CMK (cell line): Measurements from ENCODE around the gene ZNF442.
"Not testable (repeated sequence)": the region's sequence is repeated elsewhere in the genome, so short reads cannot be mapped to it uniquely, and the experiment has no call there.

Experiments
- DNase-seq: peaks from one replicate; pipeline ENCODE4 v3.0.0-alpha.2; 2010; ENCODE audit warnings: low read depth

Gene ZNF442

DNA sequence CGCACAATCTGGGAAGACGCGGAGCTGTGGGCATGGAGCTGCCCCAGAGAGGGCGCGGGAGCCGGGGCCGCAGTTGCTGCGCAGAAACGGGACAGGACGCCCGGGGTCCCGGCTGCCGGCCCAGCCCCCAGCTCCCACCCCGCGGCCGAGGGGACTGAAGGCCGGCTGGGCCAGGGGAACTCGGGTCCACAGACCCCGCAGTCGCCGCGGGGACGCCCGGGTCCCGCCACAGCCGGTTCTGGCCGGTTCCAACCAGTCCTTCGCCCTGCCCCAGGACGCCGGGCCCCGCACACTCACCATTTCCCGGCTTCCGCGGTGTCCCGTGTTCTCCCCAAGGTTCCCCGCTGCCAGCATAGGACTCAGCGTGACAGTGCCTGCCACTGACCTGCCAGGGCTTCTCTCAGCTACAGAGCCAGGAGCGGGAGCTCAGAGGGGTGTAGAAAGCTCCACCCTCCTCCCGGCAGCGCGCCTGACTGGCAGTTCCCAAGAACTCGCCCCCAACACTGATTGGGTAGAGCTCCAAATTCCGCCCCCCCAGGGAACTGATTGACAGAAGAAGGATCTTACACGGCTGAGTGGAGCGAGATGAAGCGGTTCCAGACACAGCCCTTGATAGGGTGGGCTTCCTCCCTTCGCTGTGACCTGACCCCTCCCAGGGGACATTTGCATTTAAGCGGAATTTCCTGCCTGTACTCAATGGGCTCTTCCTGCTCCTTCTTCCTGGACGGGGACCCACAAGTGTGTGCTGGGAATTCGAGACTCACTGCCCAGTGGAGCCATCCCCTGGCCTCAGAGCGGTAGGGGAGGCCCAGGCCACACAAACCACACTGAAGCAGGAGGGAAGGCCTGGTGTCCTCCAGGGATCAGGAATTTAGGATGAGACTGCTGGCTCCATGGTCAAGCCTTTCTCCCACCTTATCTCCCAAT, at the start of gene ZNF442:
Gene ZNF442 (minus strand): TSS at position 448 of the 927 bp plus-strand sequence. CDS start 2,052 bp downstream, outside the sequence.
- peak; percentile 95 for DNase-seq

- no peak for DNase-seq
Measured at GRCh38 chr19:12411893-12412292, 46.4 kb upstream of the ZNF442 start.

DNA sequence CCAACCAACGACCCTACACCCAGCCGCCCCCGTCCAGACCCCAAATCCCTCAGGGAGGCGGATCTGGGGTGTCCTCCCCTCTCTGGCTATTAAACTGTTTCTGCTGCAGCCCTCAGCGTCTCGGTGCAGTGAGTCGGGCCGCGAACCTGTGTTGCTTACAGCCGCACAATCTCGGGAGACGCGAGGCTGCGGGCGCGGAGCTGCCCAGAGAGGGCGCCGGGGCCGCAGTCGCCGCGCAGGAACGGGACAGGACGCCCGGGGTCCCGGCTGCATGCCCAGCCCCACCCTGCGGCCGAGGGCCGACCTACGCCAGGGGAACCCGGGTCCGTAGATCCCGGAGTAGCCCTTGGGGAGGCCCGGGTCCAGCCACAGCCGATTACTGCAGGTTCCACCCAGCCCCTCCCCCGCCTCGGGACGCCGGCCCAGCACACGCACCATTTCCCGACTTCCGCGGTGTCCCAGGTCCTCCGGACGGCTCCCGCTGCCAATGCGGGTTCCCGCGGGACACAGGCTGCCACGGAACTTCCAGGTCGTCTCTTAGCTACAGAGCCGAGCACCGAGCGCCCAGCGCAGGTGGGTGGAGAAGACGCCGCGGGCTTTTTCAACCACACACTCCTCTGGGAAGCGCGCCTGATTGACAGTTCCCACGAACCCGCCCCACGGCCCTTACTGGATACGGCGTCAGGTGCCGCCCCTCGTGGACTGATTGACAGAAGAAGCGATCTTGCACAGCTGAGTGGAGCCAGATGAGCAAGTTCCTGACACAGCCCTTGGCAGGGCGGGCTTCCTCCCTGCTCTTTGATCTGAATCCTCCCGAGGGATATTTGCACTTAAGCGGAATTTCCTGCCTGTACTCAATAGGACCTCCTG, 35.4 kb upstream of the ZNF442 start, which contains the start of gene ZNF799:
Gene ZNF799 (minus strand): TSS at position 639 of the 870 bp plus-strand sequence. CDS start 201 bp downstream, at position 438.
- DNase-seq = peak; percentile 85

GRCh38 chr19:12399901-12400632, 34.6 kb upstream of the ZNF442 start:
- not testable (repeated sequence) for DNase-seq

DNA sequence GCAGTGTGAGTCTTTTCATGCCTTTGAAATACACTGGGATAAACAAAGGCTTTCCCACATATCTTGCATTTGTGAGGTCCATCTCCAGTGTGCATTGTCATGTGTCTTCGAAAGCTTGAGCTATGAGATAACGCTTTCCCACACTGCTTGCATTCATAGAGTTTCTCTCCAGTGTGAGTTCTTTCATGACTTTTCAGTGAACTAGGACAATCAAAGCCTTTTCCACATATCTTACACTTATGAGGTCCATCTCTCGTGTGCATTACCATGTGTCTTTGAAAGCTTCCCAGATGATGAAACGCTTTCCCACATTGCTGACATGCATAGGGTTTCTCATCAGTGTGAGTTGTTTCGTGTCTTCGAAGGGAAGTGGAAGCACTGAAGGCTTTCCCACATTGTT, 25.7 kb upstream of the ZNF442 start:
- not testable (repeated sequence) for DNase-seq

DNA sequence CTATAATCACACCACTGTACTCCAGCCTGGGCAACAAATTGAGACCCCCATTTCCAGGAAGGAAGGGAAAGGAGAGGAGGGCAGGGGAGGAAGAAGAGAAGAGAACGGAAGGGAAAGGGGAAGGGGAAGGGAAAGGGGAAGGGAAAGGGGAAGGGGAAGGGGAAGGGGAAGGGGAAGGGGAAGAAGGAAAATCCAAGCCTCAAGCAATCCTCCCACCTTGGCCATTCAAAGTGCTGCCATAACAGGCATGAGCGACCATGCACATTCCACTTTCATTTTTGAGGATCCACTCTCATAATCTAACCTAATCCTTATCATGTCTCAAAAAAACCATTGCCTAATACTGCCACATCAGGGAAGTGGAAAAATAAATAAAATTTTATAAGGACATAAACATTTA, 20.9 kb upstream of the ZNF442 start:
- DNase-seq = not testable (repeated sequence)

GRCh38 chr19:12380444-12380737, 14.9 kb upstream of the ZNF442 start:
- no peak for DNase-seq

- no peak for DNase-seq
Measured at GRCh38 chr19:12379732-12380443, 14.4 kb upstream of the ZNF442 start.

- DNase-seq = no peak
Measured at GRCh38 chr19:12374026-12374425, 8.5 kb upstream of the ZNF442 start.

DNA sequence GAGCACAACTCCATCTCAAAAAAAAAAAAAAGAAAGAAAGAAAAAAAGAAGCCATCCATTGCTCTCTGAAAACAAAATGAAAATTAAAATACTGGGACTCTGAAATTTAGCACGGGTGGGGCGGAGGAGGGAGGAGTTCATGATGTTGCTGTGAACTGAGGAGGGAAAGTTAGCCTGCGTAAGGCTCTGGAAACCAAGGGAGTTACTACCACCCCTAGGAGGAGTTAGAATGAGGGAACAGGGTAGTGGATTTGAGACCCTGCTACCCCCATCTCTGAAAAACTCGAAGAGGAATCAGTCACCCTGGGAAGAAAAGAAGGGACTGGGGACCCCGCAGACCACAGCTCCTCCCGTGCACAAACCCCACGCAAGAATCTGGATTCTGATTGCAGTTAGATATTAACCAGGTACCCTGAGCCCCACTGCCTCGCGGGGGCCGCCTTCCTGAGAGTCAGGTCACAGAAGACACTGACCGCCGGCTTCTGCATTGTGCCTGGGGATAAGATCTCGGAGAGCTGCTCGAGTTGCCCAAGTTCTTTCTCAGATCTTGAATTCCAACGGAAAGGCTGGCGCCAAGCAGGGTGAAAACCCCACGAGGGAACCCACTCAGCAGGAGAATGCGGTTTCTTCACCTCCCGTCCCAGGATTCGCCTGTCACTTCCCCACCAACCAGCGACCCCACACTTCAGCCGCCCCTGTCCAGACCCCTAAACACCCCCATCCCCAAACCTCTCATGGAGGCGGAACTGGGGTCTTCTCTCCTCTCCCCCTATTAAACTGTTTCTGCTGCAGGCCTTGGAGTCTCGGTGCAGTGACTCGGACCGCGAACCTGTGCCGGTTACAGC, 870 bp downstream of the ZNF442 start:
- DNase-seq = peak; percentile 26

DNA sequence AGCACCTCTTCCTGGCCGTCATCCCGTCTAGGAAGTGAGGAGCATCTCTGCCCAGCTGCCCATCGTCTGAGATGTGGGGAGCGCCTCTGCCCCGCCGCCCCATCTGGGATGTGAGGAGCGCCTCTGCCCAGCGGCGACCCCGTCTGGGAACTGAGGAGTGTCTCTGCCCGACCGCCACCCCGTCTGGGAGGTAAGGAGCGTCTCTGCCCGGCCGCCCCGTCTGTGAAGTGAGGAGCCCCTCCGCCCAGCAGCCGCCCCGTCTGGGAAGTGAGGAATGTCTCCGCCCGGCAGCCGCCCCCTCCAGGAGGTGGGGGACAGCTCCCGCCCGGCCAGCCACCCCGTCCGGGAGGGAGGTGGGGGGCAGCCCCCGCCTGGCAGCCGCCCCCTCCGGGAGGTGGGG, 3.2 kb downstream of the ZNF442 start:
- not testable (repeated sequence) for DNase-seq

DNA sequence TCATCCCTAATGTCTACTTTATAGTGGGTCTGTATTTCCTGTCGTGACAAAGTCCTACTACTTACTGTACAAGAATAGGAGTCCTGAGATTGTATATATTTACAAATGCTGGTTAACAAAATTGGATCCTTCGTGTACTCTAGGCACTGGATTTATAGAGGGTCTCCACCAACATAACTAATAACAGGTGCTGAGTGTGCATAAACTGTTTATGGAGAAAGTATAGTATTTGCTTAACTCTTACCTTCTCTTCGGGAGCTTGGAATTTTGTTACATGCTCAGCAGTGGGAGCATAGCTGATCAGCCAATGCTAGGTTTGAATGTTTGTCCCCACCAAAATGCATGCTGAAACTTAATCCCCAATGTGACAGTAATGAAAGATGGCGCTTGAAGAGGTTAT, 12.1 kb downstream of the ZNF442 start:
- no peak for DNase-seq

- no peak for DNase-seq
Measured at GRCh38 chr19:12350890-12351197, 14.6 kb downstream of the ZNF442 start.

DNA sequence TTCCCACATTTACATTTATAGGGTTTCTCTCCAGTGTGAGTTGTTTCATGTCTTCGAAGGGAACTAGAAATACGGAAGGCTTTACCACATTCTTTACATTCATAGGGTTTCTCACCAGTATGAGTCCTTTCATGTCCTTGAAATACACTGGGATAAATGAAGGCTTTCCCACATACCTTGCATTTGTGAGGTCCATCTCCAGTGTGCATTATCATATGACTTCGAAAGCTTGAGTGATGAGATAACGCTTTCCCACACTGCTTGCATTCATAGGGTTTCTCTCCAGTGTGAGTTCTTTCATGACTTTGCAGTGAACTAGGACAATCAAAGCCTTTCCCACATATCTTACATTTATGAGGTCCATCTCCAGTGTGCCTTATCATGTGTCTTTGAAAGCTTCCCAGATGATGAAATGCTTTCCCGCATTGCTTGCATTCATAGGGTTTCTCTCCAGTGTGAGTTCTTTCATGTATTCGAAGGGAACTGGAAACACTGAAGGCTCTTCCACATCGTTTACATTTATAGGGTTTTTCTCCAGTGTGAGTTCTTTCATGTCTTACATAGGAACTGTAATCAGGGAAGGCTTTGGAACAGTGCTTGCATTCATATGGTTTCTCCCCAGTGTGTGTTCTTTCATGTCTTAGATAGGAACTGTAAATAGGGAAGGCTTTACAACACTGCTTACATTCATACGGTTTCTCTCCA, 15.1 kb downstream of the ZNF442 start:
- no peak for DNase-seq

GRCh38 chr19:12346896-12347295, 18.6 kb downstream of the ZNF442 start:
- no peak for DNase-seq

DNA sequence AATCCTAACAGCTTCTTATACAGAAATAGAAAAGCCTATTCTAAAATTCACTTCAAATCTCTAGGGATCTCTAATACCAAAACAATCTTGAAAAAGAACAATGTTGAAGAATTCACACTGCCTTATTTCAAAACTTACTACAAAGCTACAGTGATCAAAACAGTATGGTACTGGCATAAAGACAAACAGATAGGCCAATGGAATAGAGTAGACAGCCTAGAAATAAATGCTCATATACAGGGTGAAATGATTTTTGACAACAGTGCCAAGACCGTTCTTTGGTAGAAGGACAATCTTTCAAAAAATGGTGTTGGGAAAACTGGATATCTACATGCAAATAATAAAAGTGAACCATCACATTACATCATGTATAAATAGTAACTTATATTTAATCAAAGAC, 20.3 kb downstream of the ZNF442 start:
- DNase-seq = no peak

DNA sequence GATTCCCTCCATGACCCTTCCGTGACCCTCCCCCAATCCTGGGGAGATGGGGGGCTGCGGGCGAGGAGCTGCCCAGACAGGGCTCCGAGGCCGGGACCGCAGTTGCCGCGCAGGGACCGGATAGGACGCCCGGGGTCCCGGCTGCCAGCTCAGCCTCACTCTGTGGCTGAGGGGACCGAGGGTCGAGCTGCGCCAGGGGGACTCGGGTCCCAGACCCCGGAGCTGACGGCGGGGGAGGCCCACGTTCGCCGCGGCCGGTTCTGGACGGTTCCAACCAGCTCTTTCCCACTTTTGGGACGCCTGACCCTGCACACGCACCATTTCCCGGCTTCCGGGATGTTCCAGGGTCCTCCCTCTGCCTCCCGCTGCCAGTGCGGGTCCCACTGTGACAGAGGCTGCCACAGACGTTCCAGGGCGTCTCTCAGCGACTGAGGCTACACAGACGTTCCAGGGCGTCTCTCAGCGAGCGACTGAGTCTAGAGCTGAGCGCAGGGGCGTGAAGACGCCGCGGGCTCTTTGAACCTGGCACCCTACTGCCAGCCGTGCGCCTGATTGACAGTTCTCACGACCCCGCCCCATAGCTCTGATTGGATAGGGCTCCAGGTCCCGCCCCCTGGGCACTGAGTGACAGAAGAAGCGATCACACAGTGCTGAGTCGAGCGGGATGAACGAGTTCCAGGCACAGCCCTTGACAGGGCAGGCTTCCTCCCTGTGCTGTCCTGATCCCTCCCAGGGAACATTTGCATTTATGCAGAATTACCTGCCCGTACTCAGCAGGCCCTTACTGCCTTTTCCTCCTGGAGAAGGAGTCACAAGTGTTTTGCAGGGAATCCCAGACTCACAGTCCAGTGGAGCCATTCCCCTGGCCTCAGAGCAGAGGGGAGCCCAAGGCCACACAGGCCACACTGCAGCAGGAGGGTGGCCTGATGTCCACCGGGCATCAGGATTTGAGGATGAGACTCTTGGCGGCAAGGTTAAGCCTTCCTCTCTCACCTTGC, 32.0 kb downstream of the ZNF442 start, which contains the start of gene ZNF563:
Gene ZNF563 (minus strand): TSS at position 472 of the 998 bp plus-strand sequence. CDS start 151 bp downstream, at position 321.
- DNase-seq = peak; percentile 93

DNA sequence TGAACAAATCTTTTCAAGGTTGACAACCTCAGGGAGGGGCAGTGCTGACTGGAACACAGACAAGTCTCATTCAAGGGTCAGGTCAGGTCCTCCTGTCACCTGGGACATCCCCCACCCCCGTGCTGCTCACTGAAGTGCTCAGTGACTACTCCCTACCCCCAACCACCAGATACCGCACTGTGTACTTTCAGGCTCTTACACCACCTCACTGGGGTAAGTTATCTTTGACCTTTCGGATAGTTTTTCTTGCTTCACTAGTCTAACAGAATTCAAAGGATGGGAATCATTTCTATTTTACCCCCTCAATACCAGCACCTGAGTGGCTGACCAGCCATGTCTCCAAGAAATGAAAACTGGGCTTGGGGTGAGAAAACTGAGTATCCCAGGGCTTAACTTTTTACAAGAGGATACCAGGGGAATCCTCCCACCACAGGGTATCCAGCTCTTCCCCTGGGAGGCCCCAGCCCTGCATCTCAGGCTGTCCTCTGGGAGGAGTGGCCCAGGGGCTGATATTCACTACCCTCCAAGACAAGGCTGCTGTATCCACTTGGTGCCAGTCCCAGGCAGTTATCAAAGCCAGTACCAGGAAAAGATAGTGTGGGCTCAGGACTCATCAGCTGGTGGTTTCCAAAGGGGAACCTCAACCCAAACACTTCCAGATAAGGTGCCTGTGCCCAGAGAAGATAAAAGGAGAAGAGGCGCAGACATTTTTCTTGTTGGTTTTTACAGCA, 34.1 kb downstream of the ZNF442 start:
- no peak for DNase-seq
